NCI-H774 (cell line): ENCODE data around the gene CAPN1.

Experiments used
- DNase-seq: peaks from one replicate; lab custom pipeline; 2025; lab: John Stamatoyannopoulos, UW

Gene CAPN1

GRCh38 chr11:65260756-65261590, 79.2 kb downstream of the CAPN1 start:
- DNase-seq: no peak
